HepG2 (cell line): ENCODE results near the gene RELB. TPM values are rescaled to one million over a fixed set of nuclear protein-coding genes. Genes with fewer than 3 reads are reported as not detected.

Source experiments
- CBX2 ChIP-seq, 2 experiments: fragments of 200-600 bp in 1 of 2; sonication (generic); formaldehyde crosslinking in 1 of 2; IDR thresholded peaks; 2 replicates each; pipeline versions ENCODE4 v1.7.0 to v1.8.1; 2018 to 2022; ENCODE audit warnings: low read depth in 2 of 2, low read length in 1 of 2, mild to moderate bottlenecking in 1 of 2, missing genetic modification reagents in 1 of 2
- ERF ChIP-seq: IDR thresholded peaks from 2 replicates; pipeline ENCODE4 v1.6.1; 2018; ENCODE audit warnings: missing biosample characterization, missing genetic modification reagents
- KDM4B ChIP-seq: sonication (generic); formaldehyde crosslinking; IDR thresholded peaks from 2 replicates; pipeline ENCODE4 v1.4.0; 2020; ENCODE audit warnings: missing genetic modification reagents
- MBD4 ChIP-seq: IDR thresholded peaks from 2 replicates; pipeline ENCODE4 v1.6.1; 2012; ENCODE audit warnings: low read length, inconsistent platforms, borderline replicate concordance
- NAIF1 ChIP-seq: sonication (generic); formaldehyde crosslinking; IDR thresholded peaks from 2 replicates; pipeline ENCODE4 v1.5.0; 2020; ENCODE audit warnings: mild to moderate bottlenecking, missing genetic modification reagents, borderline replicate concordance
- NFIB ChIP-seq: sonication (generic); formaldehyde crosslinking; IDR thresholded peaks from 2 replicates; pipeline ENCODE4 v1.9.0; 2021; ENCODE audit warnings: missing genetic modification reagents, mild to moderate bottlenecking, borderline replicate concordance
- SOX5 ChIP-seq: IDR thresholded peaks from 2 replicates; pipeline ENCODE4 v1.6.1; 2016; ENCODE audit warnings: borderline replicate concordance
- TCF12 ChIP-seq, 2 experiments: fragments of 450-650 bp in 1 of 2; sonication (generic) in 1 of 2; formaldehyde crosslinking in 1 of 2; IDR thresholded peaks; 2 replicates each; pipeline versions ENCODE4 v1.6.1 to v1.8.0; 2017 to 2022; ENCODE audit warnings: antibody characterized with exemption in 1 of 2, mild to moderate bottlenecking in 1 of 2, missing genetic modification reagents in 1 of 2, moderate library complexity in 1 of 2
- ZFAT ChIP-seq: sonication (generic); formaldehyde crosslinking; conservative IDR thresholded peaks from 2 replicates; pipeline ENCODE4 v1.8.1; 2023; ENCODE audit warnings: missing genetic modification reagents, inconsistent platforms
- ZNF569 ChIP-seq: sonication (generic); formaldehyde crosslinking; IDR thresholded peaks from 2 replicates; pipeline ENCODE4 v1.5.0; 2020; ENCODE audit warnings: mild to moderate bottlenecking, missing genetic modification reagents, moderate library complexity, borderline replicate concordance
- polyA plus RNA-seq, 8 experiments: library from polyadenylated mRNA; depleted of rRNA in 3 of 8; stranded (reverse) in 7 of 8; unstranded in 1 of 8; fragments of >200 nt; fragmentation: Illumina TruSeq in 4 of 8; extraction: Trizol in 4 of 8; gene quantifications; 2 replicates each; pipeline versions ENCODE4 v1.2.1 to v1.2.3, GENCODE V29; 2011 to 2016; ENCODE audit warnings: low read depth in 4 of 8, missing spikeins in 1 of 8, mixed read lengths in 1 of 8; ENCODE audit not compliant: insufficient read depth in 1 of 8
- total RNA-seq, 5 experiments: library from RNA; depleted of rRNA; stranded (reverse); fragments of >200 nt; fragmentation: Illumina TruSeq; extraction: Trizol; gene quantifications; 2 replicates each; pipeline ENCODE4 v1.2.3, GENCODE V29; 2016; ENCODE audit warnings: low read depth in 1 of 5
- TF ChIP-seq, protein P1 (sequence below): IDR thresholded peaks from 2 replicates; pipeline ENCODE4 v1.6.1; 2016; ENCODE audit warnings: control low read depth
- TF ChIP-seq, protein P2 (sequence below): conservative IDR thresholded peaks from 2 replicates; pipeline ENCODE4 v1.6.1; 2018; ENCODE audit warnings: missing genetic modification reagents
- TF ChIP-seq, protein P3 (sequence below): sonication (generic); formaldehyde crosslinking; IDR thresholded peaks from 2 replicates; pipeline ENCODE4 v1.5.1; 2020; ENCODE audit warnings: missing genetic modification reagents, mild to moderate bottlenecking, borderline replicate concordance
- TF ChIP-seq, protein P4 (sequence below): sonication (generic); formaldehyde crosslinking; IDR thresholded peaks from 2 replicates; pipeline ENCODE4 v1.5.0; 2020; ENCODE audit warnings: mild to moderate bottlenecking, missing genetic modification reagents
- TF ChIP-seq, protein P5 (sequence below): sonication (generic); formaldehyde crosslinking; IDR thresholded peaks from 2 replicates; pipeline ENCODE4 v1.5.0; 2020; ENCODE audit warnings: missing genetic modification reagents
- TF ChIP-seq, protein P6 (sequence below): sonication (generic); formaldehyde crosslinking; IDR thresholded peaks from 2 replicates; pipeline ENCODE4 v1.4.0; 2020; ENCODE audit warnings: missing genetic modification reagents, low read depth, mild to moderate bottlenecking, borderline replicate concordance
- TF ChIP-seq, protein P7 (sequence below): sonication (generic); formaldehyde crosslinking; IDR thresholded peaks from 2 replicates; pipeline ENCODE4 v1.5.0; 2020; ENCODE audit warnings: missing genetic modification reagents

Gene RELB
- total and polyA plus RNA-seq, 2 of the 13 experiments (the other 11 are each of a cell fraction or from before 2014, with no cell fraction given): 1.9 to 3.5 TPM

DNA sequence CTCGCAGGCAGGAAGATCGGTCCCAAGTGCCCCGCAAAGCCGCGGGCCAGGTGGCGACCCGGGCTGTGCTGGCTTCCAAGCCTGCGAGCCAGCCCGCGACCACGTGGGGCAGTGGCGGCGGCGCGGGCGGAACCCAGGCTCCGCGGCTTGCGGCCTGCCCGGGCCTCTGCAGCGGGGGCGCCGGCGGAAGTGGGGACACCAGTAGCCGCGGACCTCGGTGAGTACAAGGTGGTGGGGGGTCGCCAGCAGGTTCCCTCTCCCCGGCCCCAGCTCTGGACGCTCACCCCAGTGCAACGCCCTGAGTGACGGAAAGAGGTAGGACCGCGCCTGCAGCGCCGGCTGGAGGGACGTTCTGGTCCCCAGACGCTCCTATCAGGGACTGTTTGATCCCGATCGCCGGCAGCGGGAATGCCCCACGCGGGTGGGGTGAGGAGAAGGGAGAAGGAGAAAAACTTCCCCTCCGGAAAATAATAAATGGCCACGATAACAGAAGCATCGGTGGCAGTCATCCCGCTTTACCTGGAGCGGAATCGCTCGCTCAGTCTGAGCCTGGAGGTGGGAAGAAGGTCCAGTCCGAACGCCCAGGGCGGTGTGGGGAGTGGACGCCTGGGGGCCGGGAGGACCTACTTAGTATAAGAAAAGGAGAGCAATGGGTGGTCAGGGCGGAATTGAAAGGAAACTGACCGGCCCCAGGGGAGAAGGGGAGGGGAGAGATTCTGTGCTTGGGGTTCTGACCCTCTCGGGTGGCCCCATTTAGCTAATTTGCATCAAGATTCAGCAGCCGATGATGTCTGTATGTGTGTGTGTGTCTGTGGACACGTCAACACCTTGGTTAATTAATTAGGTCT lies 78.0 kb downstream of the RELB start, which contains the start of gene GEMIN7 (continued):
- TF ChIP-seq MBD4: no peak
- TF ChIP-seq, protein P1, sequence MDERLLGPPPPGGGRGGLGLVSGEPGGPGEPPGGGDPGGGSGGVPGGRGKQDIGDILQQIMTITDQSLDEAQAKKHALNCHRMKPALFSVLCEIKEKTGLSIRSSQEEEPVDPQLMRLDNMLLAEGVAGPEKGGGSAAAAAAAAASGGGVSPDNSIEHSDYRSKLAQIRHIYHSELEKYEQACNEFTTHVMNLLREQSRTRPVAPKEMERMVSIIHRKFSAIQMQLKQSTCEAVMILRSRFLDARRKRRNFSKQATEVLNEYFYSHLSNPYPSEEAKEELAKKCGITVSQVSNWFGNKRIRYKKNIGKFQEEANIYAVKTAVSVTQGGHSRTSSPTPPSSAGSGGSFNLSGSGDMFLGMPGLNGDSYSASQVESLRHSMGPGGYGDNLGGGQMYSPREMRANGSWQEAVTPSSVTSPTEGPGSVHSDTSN (CRISPR knock-in tag): no peak
- TF ChIP-seq, protein P2, sequence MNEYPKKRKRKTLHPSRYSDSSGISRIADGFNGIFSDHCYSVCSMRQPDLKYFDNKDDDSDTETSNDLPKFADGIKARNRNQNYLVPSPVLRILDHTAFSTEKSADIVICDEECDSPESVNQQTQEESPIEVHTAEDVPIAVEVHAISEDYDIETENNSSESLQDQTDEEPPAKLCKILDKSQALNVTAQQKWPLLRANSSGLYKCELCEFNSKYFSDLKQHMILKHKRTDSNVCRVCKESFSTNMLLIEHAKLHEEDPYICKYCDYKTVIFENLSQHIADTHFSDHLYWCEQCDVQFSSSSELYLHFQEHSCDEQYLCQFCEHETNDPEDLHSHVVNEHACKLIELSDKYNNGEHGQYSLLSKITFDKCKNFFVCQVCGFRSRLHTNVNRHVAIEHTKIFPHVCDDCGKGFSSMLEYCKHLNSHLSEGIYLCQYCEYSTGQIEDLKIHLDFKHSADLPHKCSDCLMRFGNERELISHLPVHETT: peak; percentile 79; the same call in 1 of the 2 replicates
- no peak for TF ChIP-seq KDM4B
- TF ChIP-seq ZFAT (CRISPR knock-in tag): peak; percentile 91
- TF ChIP-seq, protein P3, sequence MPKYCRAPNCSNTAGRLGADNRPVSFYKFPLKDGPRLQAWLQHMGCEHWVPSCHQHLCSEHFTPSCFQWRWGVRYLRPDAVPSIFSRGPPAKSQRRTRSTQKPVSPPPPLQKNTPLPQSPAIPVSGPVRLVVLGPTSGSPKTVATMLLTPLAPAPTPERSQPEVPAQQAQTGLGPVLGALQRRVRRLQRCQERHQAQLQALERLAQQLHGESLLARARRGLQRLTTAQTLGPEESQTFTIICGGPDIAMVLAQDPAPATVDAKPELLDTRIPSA (CRISPR knock-in tag): no peak
- TF ChIP-seq ERF (CRISPR knock-in tag): peak; percentile 93
- TF ChIP-seq, protein P4, sequence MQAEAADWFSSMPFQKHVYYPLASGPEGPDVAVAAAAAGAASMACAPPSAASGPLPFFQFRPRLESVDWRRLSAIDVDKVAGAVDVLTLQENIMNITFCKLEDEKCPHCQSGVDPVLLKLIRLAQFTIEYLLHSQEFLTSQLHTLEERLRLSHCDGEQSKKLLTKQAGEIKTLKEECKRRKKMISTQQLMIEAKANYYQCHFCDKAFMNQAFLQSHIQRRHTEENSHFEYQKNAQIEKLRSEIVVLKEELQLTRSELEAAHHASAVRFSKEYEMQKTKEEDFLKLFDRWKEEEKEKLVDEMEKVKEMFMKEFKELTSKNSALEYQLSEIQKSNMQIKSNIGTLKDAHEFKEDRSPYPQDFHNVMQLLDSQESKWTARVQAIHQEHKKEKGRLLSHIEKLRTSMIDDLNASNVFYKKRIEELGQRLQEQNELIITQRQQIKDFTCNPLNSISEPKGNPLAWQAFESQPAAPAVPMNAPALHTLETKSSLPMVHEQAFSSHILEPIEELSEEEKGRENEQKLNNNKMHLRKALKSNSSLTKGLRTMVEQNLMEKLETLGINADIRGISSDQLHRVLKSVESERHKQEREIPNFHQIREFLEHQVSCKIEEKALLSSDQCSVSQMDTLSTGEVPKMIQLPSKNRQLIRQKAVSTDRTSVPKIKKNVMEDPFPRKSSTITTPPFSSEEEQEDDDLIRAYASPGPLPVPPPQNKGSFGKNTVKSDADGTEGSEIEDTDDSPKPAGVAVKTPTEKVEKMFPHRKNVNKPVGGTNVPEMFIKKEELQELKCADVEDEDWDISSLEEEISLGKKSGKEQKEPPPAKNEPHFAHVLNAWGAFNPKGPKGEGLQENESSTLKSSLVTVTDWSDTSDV (CRISPR knock-in tag): peak; percentile 81; the same call in 1 of the 2 replicates
- TF ChIP-seq ZNF569 (CRISPR knock-in tag): no peak
- TF ChIP-seq, protein P5, sequence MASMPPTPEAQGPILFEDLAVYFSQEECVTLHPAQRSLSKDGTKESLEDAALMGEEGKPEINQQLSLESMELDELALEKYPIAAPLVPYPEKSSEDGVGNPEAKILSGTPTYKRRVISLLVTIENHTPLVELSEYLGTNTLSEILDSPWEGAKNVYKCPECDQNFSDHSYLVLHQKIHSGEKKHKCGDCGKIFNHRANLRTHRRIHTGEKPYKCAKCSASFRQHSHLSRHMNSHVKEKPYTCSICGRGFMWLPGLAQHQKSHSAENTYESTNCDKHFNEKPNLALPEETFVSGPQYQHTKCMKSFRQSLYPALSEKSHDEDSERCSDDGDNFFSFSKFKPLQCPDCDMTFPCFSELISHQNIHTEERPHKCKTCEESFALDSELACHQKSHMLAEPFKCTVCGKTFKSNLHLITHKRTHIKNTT (CRISPR knock-in tag): no peak; the same call in 1 of the 2 replicates
- TF ChIP-seq CBX2 (IDR thresholded peaks at IDR 0.05; ENCODE audit: low read depth, low read length): no peak
- TF ChIP-seq CBX2 (CRISPR knock-in tag; IDR thresholded peaks at IDR 0.05; ENCODE audit: low read depth): no peak
- TF ChIP-seq SOX5 (CRISPR knock-in tag): peak; percentile 44; the same call in 1 of the 2 replicates
- TF ChIP-seq, protein P6, sequence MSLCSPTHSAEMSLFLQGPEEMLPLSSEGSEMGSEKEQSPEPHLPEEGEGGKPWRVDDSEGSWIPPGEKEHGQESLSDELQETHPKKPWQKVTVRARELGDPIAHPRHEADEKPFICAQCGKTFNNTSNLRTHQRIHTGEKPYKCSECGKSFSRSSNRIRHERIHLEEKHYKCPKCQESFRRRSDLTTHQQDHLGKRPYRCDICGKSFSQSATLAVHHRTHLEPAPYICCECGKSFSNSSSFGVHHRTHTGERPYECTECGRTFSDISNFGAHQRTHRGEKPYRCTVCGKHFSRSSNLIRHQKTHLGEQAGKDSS (CRISPR knock-in tag): peak; percentile 74; the same call in 1 of the 2 replicates
- no peak for TF ChIP-seq TCF12 (IDR thresholded peaks at IDR 0.05)
- peak; percentile 89 for TF ChIP-seq TCF12 (CRISPR knock-in tag; IDR thresholded peaks at IDR 0.05)
- TF ChIP-seq NAIF1 (CRISPR knock-in tag): peak; percentile 34; the same call in 1 of the 2 replicates
- TF ChIP-seq NFIB (CRISPR knock-in tag): no peak
- TF ChIP-seq, protein P7, sequence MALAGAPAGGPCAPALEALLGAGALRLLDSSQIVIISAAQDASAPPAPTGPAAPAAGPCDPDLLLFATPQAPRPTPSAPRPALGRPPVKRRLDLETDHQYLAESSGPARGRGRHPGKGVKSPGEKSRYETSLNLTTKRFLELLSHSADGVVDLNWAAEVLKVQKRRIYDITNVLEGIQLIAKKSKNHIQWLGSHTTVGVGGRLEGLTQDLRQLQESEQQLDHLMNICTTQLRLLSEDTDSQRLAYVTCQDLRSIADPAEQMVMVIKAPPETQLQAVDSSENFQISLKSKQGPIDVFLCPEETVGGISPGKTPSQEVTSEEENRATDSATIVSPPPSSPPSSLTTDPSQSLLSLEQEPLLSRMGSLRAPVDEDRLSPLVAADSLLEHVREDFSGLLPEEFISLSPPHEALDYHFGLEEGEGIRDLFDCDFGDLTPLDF (CRISPR knock-in tag): peak; percentile 58; the same call in 1 of the 2 replicates
